ENCODE results near the gene SEZ6. TPM values are rescaled to one million over a fixed set of nuclear protein-coding genes. Genes with fewer than 3 reads are reported as not detected.

SEZ6 gene
- total RNA-seq, 1 donor from 2014 or later: 1.5 TPM

GRCh38 chr17:28982131-28982793, 23.6 kb downstream of the SEZ6 start:
- Histone ChIP-seq H3K27me3 (no peaks in the 10 kb centered on the region), H3K9ac (no peak overlapping the region), H3K36me3 (no peaks in the 10 kb centered on the region), H3K27ac (no peak overlapping the region), H3F3A (ENCODE audit: low read depth) (peaks cover 28% of the 10 kb centered on the region), H3K4me3 (no peak overlapping the region), H2AFZ (replicated peaks) (no peak overlapping the region), H4K20me1 (ENCODE audit: low read depth) (peaks cover 15% of the 10 kb centered on the region), H3K4me2 (no peak overlapping the region), H3K9me3 (ENCODE audit: low read depth) (no peaks in the 10 kb centered on the region), H3K79me2 (ENCODE audit: low read depth) (no peaks in the 10 kb centered on the region), H3K4me1 (peaks cover 28% of the 10 kb centered on the region)
- no peaks in the 10 kb centered on the region for H3K36me3 Mint-ChIP-seq
- no peak overlapping the region for H3K27ac Mint-ChIP-seq
- no peak overlapping the region for H3K4me3 Mint-ChIP-seq
- no peak for DNase-seq (ENCODE audit: low spot score)
- TF ChIP-seq EZH2phosphoT487 (IDR thresholded peaks at IDR 0.05) (no peak), CTCF (IDR thresholded peaks at IDR 0.05) (no peak), EZH2 (IDR thresholded peaks at IDR 0.05) (no peak)
- H3K27me3 Mint-ChIP-seq (ENCODE audit: insufficient read depth, low read depth): peaks cover 45% of the 10 kb centered on the region
- H3K4me1 Mint-ChIP-seq: peaks cover 21% of the 10 kb centered on the region
- peaks cover 2% of the 10 kb centered on the region for H3K9me3 Mint-ChIP-seq

GRCh38 chr17:28978356-28978964, 27.4 kb downstream of the SEZ6 start:
- Mint-ChIP-seq H3K4me1 (peaks cover 3% of the 10 kb centered on the region), H3K27ac (no peak overlapping the region), H3K4me3 (no peak overlapping the region), H3K27me3 (ENCODE audit: insufficient read depth, low read depth) (peaks cover 32% of the 10 kb centered on the region), H3K9me3 (peaks cover 2% of the 10 kb centered on the region), H3K36me3 (no peaks in the 10 kb centered on the region)
- Histone ChIP-seq H3K27me3 (no peaks in the 10 kb centered on the region), H3K79me2 (ENCODE audit: low read depth) (no peaks in the 10 kb centered on the region), H3F3A (ENCODE audit: low read depth) (peaks cover 3% of the 10 kb centered on the region), H3K9me3 (ENCODE audit: low read depth) (no peaks in the 10 kb centered on the region), H3K4me2 (no peak overlapping the region), H3K4me3 (no peak overlapping the region), H3K36me3 (no peaks in the 10 kb centered on the region), H3K9ac (no peak overlapping the region), H3K27ac (no peak overlapping the region), H4K20me1 (ENCODE audit: low read depth) (no peaks in the 10 kb centered on the region), H2AFZ (replicated peaks) (no peak overlapping the region), H3K4me1 (peaks cover 4% of the 10 kb centered on the region)
- DNase-seq (ENCODE audit: low spot score): no peak
- TF ChIP-seq EZH2 (IDR thresholded peaks at IDR 0.05) (no peak), EZH2phosphoT487 (IDR thresholded peaks at IDR 0.05) (no peak), CTCF (IDR thresholded peaks at IDR 0.05) (no peak)

GRCh38 chr17:28977659-28978355, 28.0 kb downstream of the SEZ6 start:
- H3K27ac Mint-ChIP-seq: no peak overlapping the region
- H3K4me1 Mint-ChIP-seq: no peaks in the 10 kb centered on the region
- Histone ChIP-seq H3K4me1 (peaks cover 10% of the 10 kb centered on the region), H2AFZ (replicated peaks) (no peak overlapping the region), H3F3A (ENCODE audit: low read depth) (no peaks in the 10 kb centered on the region), H3K27me3 (no peaks in the 10 kb centered on the region), H3K27ac (no peak overlapping the region), H3K4me2 (no peak overlapping the region), H3K9ac (no peak overlapping the region), H3K4me3 (no peak overlapping the region), H3K36me3 (no peaks in the 10 kb centered on the region), H3K9me3 (ENCODE audit: low read depth) (no peaks in the 10 kb centered on the region), H4K20me1 (ENCODE audit: low read depth) (no peaks in the 10 kb centered on the region), H3K79me2 (ENCODE audit: low read depth) (no peaks in the 10 kb centered on the region)
- peaks cover 2% of the 10 kb centered on the region for H3K9me3 Mint-ChIP-seq
- peaks cover 32% of the 10 kb centered on the region for H3K27me3 Mint-ChIP-seq (ENCODE audit: insufficient read depth, low read depth)
- H3K36me3 Mint-ChIP-seq: no peaks in the 10 kb centered on the region
- no peak overlapping the region for H3K4me3 Mint-ChIP-seq
- TF ChIP-seq CTCF (IDR thresholded peaks at IDR 0.05): no peak
- TF ChIP-seq EZH2phosphoT487 (IDR thresholded peaks at IDR 0.05): no peak
- no peak for DNase-seq (ENCODE audit: low spot score)

Data from neural progenitor cell (in vitro differentiated cells).